ENCODE measurements around the gene RXFP4.

RXFP4 gene

DNA sequence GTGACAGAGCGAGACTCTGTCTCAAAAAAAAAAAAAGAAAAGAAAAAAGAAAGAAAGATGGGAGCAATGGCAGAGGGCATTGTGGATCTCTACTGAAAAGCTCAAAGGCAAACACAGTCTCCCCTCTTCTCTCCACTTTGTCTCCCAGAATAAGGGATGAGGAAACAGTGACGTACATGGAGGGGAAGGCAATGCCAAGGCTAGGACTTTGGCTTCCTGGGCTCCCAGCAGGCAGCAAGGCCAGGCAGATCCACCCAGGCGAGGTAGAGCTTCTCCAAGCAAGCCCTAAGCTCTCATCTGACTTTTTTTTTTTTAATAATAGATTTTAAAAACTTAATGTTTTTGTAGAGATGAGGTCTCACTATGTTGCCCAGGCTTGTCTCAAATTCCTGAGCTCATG, 32.3 kb downstream of the RXFP4 start:
- Histone ChIP-seq H3K4me1 (ENCODE audit: control insufficient read depth, insufficient read depth, low read length) (peaks cover 50% of the 10 kb centered on the region), H3K27ac (ENCODE audit: low read depth, low read length) (no peak overlapping the region), H3K27me3 (ENCODE audit: control insufficient read depth, insufficient read depth, low read length) (no peaks in the 10 kb centered on the region), H3K9ac (ENCODE audit: low read depth, low read length) (no peak overlapping the region), H3K36me3 (ENCODE audit: control insufficient read depth, insufficient read depth, low read length) (peaks cover 14% of the 10 kb centered on the region), H3K9me3 (ENCODE audit: control insufficient read depth, insufficient read depth, low read length) (no peaks in the 10 kb centered on the region), H3K4me3 (ENCODE audit: low read depth, low read length) (no peak overlapping the region)

GRCh38 chr1:155974208-155975115, 33.0 kb downstream of the RXFP4 start:
- Histone ChIP-seq H3K36me3 (ENCODE audit: control insufficient read depth, insufficient read depth, low read length) (peaks cover 7% of the 10 kb centered on the region), H3K9me3 (ENCODE audit: control insufficient read depth, insufficient read depth, low read length) (no peaks in the 10 kb centered on the region), H3K4me1 (ENCODE audit: control insufficient read depth, insufficient read depth, low read length) (peaks cover 52% of the 10 kb centered on the region), H3K9ac (ENCODE audit: low read depth, low read length) (no peak overlapping the region), H3K27me3 (ENCODE audit: control insufficient read depth, insufficient read depth, low read length) (no peaks in the 10 kb centered on the region), H3K27ac (ENCODE audit: low read depth, low read length) (no peak overlapping the region), H3K4me3 (ENCODE audit: low read depth, low read length) (peak overlapping the region; percentile 85; the same call in 1 of the 2 replicates)

DNA sequence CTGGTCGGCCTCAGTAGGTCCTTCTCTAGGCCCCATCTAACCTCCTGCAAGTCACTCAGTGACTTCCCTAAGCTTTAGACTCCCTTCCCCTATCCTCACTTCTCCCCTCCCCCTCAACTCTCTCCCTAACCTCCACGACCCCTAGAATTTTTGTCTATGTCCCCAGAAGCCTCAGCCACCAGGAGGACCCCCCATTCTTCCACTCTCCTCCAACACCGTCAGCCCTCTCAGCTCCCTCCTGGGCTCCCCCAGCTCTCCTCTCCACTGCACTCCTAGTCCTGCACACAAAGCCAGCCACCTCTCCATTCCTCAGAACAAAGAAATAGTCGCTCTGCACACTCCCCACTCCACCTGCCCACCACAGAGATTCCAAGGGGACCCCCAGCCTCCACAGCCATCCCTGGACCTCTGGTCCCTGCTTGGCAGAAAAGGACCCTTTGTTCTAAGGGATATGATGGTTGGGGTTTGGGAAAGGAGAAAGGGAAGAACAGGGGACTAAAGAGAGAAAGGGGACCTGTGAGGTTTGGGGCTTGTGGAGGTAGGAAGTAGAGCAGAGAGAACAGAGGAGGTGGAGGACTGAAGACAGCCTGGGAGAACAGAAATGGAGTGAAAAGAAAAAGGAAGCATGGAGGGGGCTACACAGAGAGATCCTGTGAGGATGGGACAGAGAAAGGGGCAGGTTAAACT, 34.1 kb downstream of the RXFP4 start:
- H3K4me1 ChIP-seq (ENCODE audit: control insufficient read depth, insufficient read depth, low read length) = peaks cover 55% of the 10 kb centered on the region
- H3K4me3 ChIP-seq (ENCODE audit: low read depth, low read length) = peak overlapping the region; percentile 85
- no peak overlapping the region for H3K9ac ChIP-seq (ENCODE audit: low read depth, low read length)
- peak overlapping the region; percentile 58 for H3K27ac ChIP-seq (ENCODE audit: low read depth, low read length)
- H3K27me3 ChIP-seq (ENCODE audit: control insufficient read depth, insufficient read depth, low read length) = no peaks in the 10 kb centered on the region
- 0 out of 2 replicates have a peak, but pooled peaks cover 4% of the 10 kb centered on the region for H3K36me3 ChIP-seq (ENCODE audit: control insufficient read depth, insufficient read depth, low read length)
- no peaks in the 10 kb centered on the region for H3K9me3 ChIP-seq (ENCODE audit: control insufficient read depth, insufficient read depth, low read length)

DNA sequence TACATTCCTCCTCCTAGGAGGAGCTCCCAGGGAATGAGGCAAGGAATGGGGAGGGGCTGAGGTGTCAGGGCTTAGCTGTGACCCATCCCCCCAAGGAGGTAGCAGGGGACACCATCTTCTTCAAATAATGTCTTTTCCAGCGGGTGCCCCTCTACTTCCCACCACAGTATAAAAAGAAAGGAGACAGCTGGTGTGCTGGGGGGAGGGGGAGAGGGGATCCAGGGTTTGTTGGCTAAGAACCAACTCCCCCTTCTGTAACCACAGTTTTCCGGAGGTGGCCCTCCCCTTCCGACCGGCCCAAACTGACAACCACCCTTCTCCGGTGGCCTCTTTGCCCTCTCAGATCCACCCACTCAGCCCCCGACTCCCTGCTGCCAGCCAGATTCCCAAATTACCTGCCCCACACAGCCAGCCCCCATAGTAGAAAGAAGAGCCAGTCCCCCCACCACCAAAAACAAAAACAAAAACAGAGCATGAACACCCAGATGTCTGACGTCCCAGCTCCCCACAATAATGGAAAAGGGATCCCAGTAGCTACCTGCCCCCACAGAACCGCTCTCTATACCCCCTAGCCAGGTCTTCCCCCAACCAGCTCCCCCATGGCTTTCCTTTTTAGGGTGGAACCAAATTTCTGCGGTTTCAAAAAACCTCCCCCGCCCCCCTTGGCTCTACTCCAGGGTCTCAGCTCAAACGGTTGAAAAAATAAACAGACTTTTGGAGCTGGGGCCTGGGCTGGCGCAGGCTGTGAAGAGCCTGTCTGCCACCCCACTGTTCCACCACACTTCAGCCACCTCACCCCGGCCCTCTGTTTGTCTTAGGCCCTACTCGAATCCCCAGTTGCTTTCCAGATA, 34.8 kb downstream of the RXFP4 start:
- H3K27ac ChIP-seq (ENCODE audit: low read depth, low read length) = peak overlapping the region; percentile 92
- H3K9me3 ChIP-seq (ENCODE audit: control insufficient read depth, insufficient read depth, low read length) = no peaks in the 10 kb centered on the region
- H3K27me3 ChIP-seq (ENCODE audit: control insufficient read depth, insufficient read depth, low read length) = no peaks in the 10 kb centered on the region
- H3K4me3 ChIP-seq (ENCODE audit: low read depth, low read length) = peak overlapping the region; percentile 85
- H3K4me1 ChIP-seq (ENCODE audit: control insufficient read depth, insufficient read depth, low read length) = peaks cover 54% of the 10 kb centered on the region
- no peak overlapping the region for H3K9ac ChIP-seq (ENCODE audit: low read depth, low read length)
- H3K36me3 ChIP-seq (ENCODE audit: control insufficient read depth, insufficient read depth, low read length) = 0 out of 2 replicates have a peak, but pooled peaks cover 4% of the 10 kb centered on the region

DNA sequence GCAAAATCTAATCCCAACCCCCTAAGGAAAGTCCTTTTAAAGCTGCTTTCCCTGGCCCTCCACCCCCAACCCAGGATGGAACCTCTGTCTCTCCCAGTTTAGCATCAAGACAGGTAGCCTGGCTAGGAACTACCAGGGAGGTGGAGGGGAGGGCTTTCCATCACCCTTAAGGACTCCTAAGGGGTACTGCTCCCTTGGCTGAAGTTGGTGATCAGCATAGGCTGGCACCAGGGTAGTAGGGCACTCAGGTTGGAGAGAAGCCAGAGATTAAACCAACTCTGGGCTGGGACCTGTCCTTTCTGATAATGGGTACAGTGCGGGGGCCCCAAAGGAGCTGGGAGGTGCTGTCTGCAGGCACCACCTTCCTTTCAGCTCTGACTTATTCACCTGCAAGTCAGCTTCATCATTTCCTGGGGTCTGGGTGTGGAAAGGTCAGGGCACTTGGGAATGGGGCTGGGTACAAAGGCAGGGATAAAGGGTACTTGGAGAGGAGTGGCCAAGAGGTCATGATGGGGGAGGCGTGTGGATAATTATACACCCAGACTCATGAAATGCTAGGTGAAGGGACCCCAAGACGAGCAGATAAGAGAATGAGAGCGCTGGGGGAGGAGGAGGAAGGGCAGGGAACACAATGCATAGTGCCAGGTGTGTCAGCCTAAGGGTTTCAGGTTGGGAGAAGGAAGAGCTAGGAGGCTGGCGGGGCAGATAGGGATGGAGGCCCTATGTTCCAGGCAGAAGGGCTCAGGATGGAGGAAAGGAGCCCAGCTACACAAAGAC, 35.7 kb downstream of the RXFP4 start:
- Histone ChIP-seq H3K9me3 (ENCODE audit: control insufficient read depth, insufficient read depth, low read length) (no peaks in the 10 kb centered on the region), H3K4me1 (ENCODE audit: control insufficient read depth, insufficient read depth, low read length) (peaks cover 54% of the 10 kb centered on the region), H3K4me3 (ENCODE audit: low read depth, low read length) (peak overlapping the region; percentile 85), H3K27me3 (ENCODE audit: control insufficient read depth, insufficient read depth, low read length) (no peaks in the 10 kb centered on the region), H3K27ac (ENCODE audit: low read depth, low read length) (peak overlapping the region; percentile 92), H3K9ac (ENCODE audit: low read depth, low read length) (peak overlapping the region; percentile 91), H3K36me3 (ENCODE audit: control insufficient read depth, insufficient read depth, low read length) (0 out of 2 replicates have a peak, but pooled peaks cover 4% of the 10 kb centered on the region)

GRCh38 chr1:155977690-155978324, 36.4 kb downstream of the RXFP4 start:
- peak overlapping the region; percentile 85 for H3K4me3 ChIP-seq (ENCODE audit: low read depth, low read length)
- H3K4me1 ChIP-seq (ENCODE audit: control insufficient read depth, insufficient read depth, low read length) = peaks cover 54% of the 10 kb centered on the region
- no peaks in the 10 kb centered on the region for H3K27me3 ChIP-seq (ENCODE audit: control insufficient read depth, insufficient read depth, low read length)
- peak overlapping the region; percentile 92 for H3K27ac ChIP-seq (ENCODE audit: low read depth, low read length)
- 0 out of 2 replicates have a peak, but pooled peaks cover 4% of the 10 kb centered on the region for H3K36me3 ChIP-seq (ENCODE audit: control insufficient read depth, insufficient read depth, low read length)
- H3K9ac ChIP-seq (ENCODE audit: low read depth, low read length) = peak overlapping the region; percentile 91
- H3K9me3 ChIP-seq (ENCODE audit: control insufficient read depth, insufficient read depth, low read length) = no peaks in the 10 kb centered on the region

DNA sequence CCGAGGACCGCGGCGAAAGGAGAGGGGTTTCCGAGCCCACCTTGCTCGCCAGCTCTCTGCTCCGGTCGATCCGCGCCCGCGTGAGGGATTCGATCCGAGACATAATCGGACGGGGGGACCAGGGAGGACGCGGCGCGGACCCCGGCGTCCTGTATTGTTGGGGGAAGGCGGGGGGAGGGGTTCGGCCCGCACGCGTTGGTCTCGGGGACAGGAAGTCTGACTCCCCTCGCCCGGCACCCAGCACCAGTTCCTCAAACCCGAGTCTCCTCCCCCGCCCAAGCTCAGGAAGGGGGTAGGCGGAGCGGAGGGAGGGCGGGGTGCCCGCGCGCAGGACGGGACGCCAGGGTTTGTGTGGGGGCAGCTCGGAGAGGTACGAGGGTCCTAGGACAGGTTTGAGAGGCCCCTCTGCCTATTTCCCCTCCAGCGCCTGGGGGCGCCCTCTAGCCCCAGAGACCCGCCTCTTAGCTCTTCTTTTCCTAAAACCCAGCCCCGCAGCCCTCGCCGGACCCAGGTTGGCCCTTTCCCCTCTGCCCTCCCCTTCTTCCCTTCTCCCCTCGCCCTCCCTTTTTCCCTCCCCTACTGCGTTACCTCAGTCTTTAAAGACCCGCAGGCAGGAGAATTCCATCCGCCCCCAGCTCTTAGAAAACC, 37.0 kb downstream of the RXFP4 start, which contains the start of gene ARHGEF2:
ARHGEF2 (minus strand) TSS at position 223 of the 648 bp plus-strand sequence; CDS start at position 103, 120 bp downstream.
- Histone ChIP-seq H3K4me3 (ENCODE audit: low read depth, low read length) (peak within 1 kb of the TSS; percentile 85), H3K36me3 (ENCODE audit: control insufficient read depth, insufficient read depth, low read length) (0 out of 2 replicates have a peak, but pooled peaks cover 4% of the 10 kb centered on the region), H3K9ac (ENCODE audit: low read depth, low read length) (peak within 1 kb of the TSS; percentile 91), H3K27ac (ENCODE audit: low read depth, low read length) (peak within 1 kb of the TSS; percentile 92), H3K9me3 (ENCODE audit: control insufficient read depth, insufficient read depth, low read length) (no peaks in the 10 kb centered on the region), H3K27me3 (ENCODE audit: control insufficient read depth, insufficient read depth, low read length) (no peaks in the 10 kb centered on the region), H3K4me1 (ENCODE audit: control insufficient read depth, insufficient read depth, low read length) (peaks cover 60% of the 10 kb centered on the region)

GRCh38 chr1:155978973-155979429, 37.6 kb downstream of the RXFP4 start:
- H3K4me1 ChIP-seq (ENCODE audit: control insufficient read depth, insufficient read depth, low read length) = peaks cover 65% of the 10 kb centered on the region
- 0 out of 2 replicates have a peak, but pooled peaks cover 4% of the 10 kb centered on the region for H3K36me3 ChIP-seq (ENCODE audit: control insufficient read depth, insufficient read depth, low read length)
- H3K9ac ChIP-seq (ENCODE audit: low read depth, low read length) = 0 out of 2 replicates have a peak overlapping the region, but pooled peaks have one; percentile 51
- no peaks in the 10 kb centered on the region for H3K9me3 ChIP-seq (ENCODE audit: control insufficient read depth, insufficient read depth, low read length)
- peak overlapping the region; percentile 92 for H3K27ac ChIP-seq (ENCODE audit: low read depth, low read length)
- no peaks in the 10 kb centered on the region for H3K27me3 ChIP-seq (ENCODE audit: control insufficient read depth, insufficient read depth, low read length)
- H3K4me3 ChIP-seq (ENCODE audit: low read depth, low read length) = peak overlapping the region; percentile 85

DNA sequence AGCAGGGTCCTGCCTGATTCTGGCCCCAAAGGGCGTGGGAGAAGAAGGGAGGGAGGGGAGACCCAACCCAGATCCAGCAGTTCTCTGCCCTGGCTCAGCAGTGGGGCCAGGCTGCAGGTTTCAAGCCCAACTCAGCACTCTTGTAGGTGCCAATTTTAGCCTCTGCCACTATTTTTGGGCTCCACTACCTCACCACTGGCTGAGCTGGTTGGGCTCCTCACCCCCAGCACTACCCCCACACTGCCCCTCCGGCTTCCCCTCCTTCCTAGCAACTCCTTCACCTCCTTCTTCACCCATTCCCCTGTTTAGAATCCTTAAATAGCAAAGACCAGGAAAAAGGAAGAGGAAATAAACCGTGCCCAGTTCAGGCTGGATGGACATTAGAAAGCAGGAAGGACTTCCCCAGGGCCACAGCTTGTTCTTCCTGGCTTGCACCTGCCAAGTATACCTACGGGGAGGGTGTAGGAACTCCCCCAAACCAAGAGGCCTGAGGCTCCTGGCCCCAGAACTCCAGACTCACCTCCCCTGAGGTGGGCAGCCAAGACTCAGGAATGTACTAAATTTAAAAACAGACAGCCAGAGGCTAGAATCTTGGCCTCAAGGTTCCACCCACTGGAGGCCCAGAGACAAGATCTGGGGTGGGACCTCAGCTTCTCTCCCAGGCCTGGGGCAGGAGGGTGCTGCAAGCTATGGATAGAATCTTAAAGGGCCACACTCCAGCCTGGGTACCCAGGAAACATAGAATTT, 38.3 kb downstream of the RXFP4 start:
- H3K27ac ChIP-seq (ENCODE audit: low read depth, low read length) = peak overlapping the region; percentile 92
- H3K9ac ChIP-seq (ENCODE audit: low read depth, low read length) = 0 out of 2 replicates have a peak overlapping the region, but pooled peaks have one; percentile 51
- H3K36me3 ChIP-seq (ENCODE audit: control insufficient read depth, insufficient read depth, low read length) = no peaks in the 10 kb centered on the region
- no peaks in the 10 kb centered on the region for H3K27me3 ChIP-seq (ENCODE audit: control insufficient read depth, insufficient read depth, low read length)
- H3K4me3 ChIP-seq (ENCODE audit: low read depth, low read length) = peak overlapping the region; percentile 85
- peaks cover 60% of the 10 kb centered on the region for H3K4me1 ChIP-seq (ENCODE audit: control insufficient read depth, insufficient read depth, low read length)
- H3K9me3 ChIP-seq (ENCODE audit: control insufficient read depth, insufficient read depth, low read length) = no peaks in the 10 kb centered on the region
